H9 (cell line): ENCODE measurements around the gene HTR2B. TPM values are rescaled to one million over a fixed set of nuclear protein-coding genes. Genes with fewer than 3 reads are reported as not detected.

Experiments used
- DNase-seq: peaks from one replicate; pipeline ENCODE4 v3.0.0-alpha.2; 2017
- H2AFZ ChIP-seq: one replicate; pipeline ENCODE4 v1.6.1; 2013; ENCODE audit warnings: mild to moderate bottlenecking, low read length, control low read depth, moderate library complexity
- H2AK5ac ChIP-seq: 2 replicates; pipeline ENCODE4 v1.6.1; 2013; ENCODE audit warnings: low read length, control low read depth, mixed read lengths; ENCODE audit not compliant: insufficient read length
- H2BK120ac ChIP-seq: one replicate; pipeline ENCODE4 v1.6.1; 2013; ENCODE audit warnings: low read depth, mild to moderate bottlenecking, low read length, control low read depth, inconsistent platforms; ENCODE audit not compliant: poor library complexity, severe bottlenecking
- H2BK12ac ChIP-seq: 2 replicates; pipeline ENCODE4 v1.6.1; 2013; ENCODE audit warnings: low read length, control low read depth, mixed read lengths, low read depth; ENCODE audit not compliant: insufficient read length
- H2BK15ac ChIP-seq: 2 replicates; pipeline ENCODE4 v1.6.1; 2013; ENCODE audit warnings: low read depth, low read length, control low read depth
- H2BK20ac ChIP-seq: one replicate; pipeline ENCODE4 v1.6.1; 2013; ENCODE audit warnings: low read depth, mild to moderate bottlenecking, low read length, control low read depth, inconsistent platforms; ENCODE audit not compliant: poor library complexity, severe bottlenecking
- H2BK5ac ChIP-seq: 2 replicates; pipeline ENCODE4 v1.6.1; 2013; ENCODE audit warnings: low read length, control low read depth, mixed read lengths; ENCODE audit not compliant: insufficient read length
- H3K14ac ChIP-seq: 2 replicates; pipeline ENCODE4 v1.6.1; 2013; ENCODE audit warnings: low read length, control low read depth; ENCODE audit not compliant: insufficient read depth
- H3K18ac ChIP-seq: 2 replicates; pipeline ENCODE4 v1.6.1; 2013; ENCODE audit warnings: low read depth, mild to moderate bottlenecking, mixed read lengths, low read length, control low read depth; ENCODE audit not compliant: insufficient read length
- H3K23ac ChIP-seq: 2 replicates; pipeline ENCODE4 v1.6.1; 2013; ENCODE audit warnings: low read length, control low read depth, mixed read lengths, low read depth; ENCODE audit not compliant: insufficient read length
- H3K23me2 ChIP-seq: 2 replicates; pipeline ENCODE4 v1.6.1; 2013; ENCODE audit warnings: low read depth, mild to moderate bottlenecking, mixed read lengths, low read length, control low read depth; ENCODE audit not compliant: insufficient read length, poor library complexity, severe bottlenecking
- H3K27ac ChIP-seq: 2 replicates; pipeline ENCODE4 v1.5.1; 2013; ENCODE audit warnings: low read length, control low read depth, mixed read lengths, low read depth; ENCODE audit not compliant: insufficient read length
- H3K27me3 ChIP-seq: 2 replicates; pipeline ENCODE4 v1.6.1; 2013; ENCODE audit warnings: low read length, control low read depth, inconsistent platforms; ENCODE audit not compliant: insufficient read depth
- H3K4ac ChIP-seq: 2 replicates; pipeline ENCODE4 v1.6.1; 2013; ENCODE audit warnings: low read depth, mild to moderate bottlenecking, control low read depth, inconsistent platforms, low read length, moderate library complexity
- H3K4me1 ChIP-seq: 2 replicates; pipeline ENCODE4 v1.6.1; 2013; ENCODE audit warnings: low read length, control low read depth, inconsistent platforms; ENCODE audit not compliant: insufficient read depth
- H3K4me2 ChIP-seq: 2 replicates; pipeline ENCODE4 v1.6.1; 2013; ENCODE audit warnings: low read length, control low read depth, mixed read lengths; ENCODE audit not compliant: insufficient read length, insufficient read depth
- H3K56ac ChIP-seq: 2 replicates; pipeline ENCODE4 v1.6.1; 2013; ENCODE audit warnings: low read depth, mild to moderate bottlenecking, mixed read lengths, low read length, control low read depth; ENCODE audit not compliant: insufficient read length
- H3K79me1 ChIP-seq: 2 replicates; pipeline ENCODE4 v1.6.1; 2013; ENCODE audit warnings: low read depth, mild to moderate bottlenecking, moderate library complexity, low read length, control low read depth, inconsistent platforms; ENCODE audit not compliant: insufficient read depth, poor library complexity, severe bottlenecking
- H3K79me2 ChIP-seq: 2 replicates; pipeline ENCODE4 v1.6.1; 2013; ENCODE audit warnings: low read length, control low read depth, inconsistent platforms; ENCODE audit not compliant: insufficient read depth
- H3K9ac ChIP-seq: 2 replicates; pipeline ENCODE4 v1.6.1; 2013; ENCODE audit warnings: low read length, control low read depth, mixed read lengths; ENCODE audit not compliant: insufficient read length; ENCODE audit errors: extremely low read depth
- H3K9me3 ChIP-seq: one replicate; pipeline ENCODE4 v1.6.1; 2013; ENCODE audit warnings: low read depth, low read length, inconsistent platforms; ENCODE audit not compliant: control insufficient read depth
- H3T11ph ChIP-seq: one replicate; pipeline ENCODE4 v1.6.1; 2013; ENCODE audit warnings: mild to moderate bottlenecking, low read length, control low read depth, inconsistent platforms
- H4K20me1 ChIP-seq: one replicate; pipeline ENCODE4 v1.6.1; 2013; ENCODE audit not compliant: control insufficient read depth, insufficient read length, insufficient read depth
- H4K5ac ChIP-seq: 2 replicates; pipeline ENCODE4 v1.6.1; 2013; ENCODE audit warnings: low read depth, mild to moderate bottlenecking, mixed read lengths, low read length, control low read depth; ENCODE audit not compliant: insufficient read length
- H4K8ac ChIP-seq: replicated peaks from 2 replicates; pipeline ENCODE4 v1.6.1; 2013; ENCODE audit warnings: low read length, control low read depth, mixed read lengths, low read depth; ENCODE audit not compliant: insufficient read length
- H4K91ac ChIP-seq: 2 replicates; pipeline ENCODE4 v1.6.1; 2013; ENCODE audit warnings: low read depth, mild to moderate bottlenecking, moderate library complexity, mixed read lengths, low read length, control low read depth; ENCODE audit not compliant: insufficient read length
- H3K27ac Mint-ChIP-seq, 3 experiments: 2 replicates in 2 of 3; 3 replicates in 1 of 3; pipeline ENCODE4 v1.8.0; 2020 to 2021; ENCODE audit warnings: mixed read lengths in 3 of 3, mild to moderate bottlenecking in 1 of 3, moderate library complexity in 1 of 3
- H3K27me3 Mint-ChIP-seq: 2 replicates; pipeline ENCODE4 v1.8.0; 2021; ENCODE audit warnings: low read depth, mild to moderate bottlenecking, moderate library complexity, mixed read lengths
- H3K36me3 Mint-ChIP-seq, 3 experiments: 2 replicates in 2 of 3; 3 replicates in 1 of 3; pipeline ENCODE4 v1.8.0; 2020 to 2021; ENCODE audit warnings: low read depth in 3 of 3, mixed read lengths in 3 of 3; ENCODE audit not compliant: insufficient read depth in 1 of 3
- H3K4me1 Mint-ChIP-seq, 2 experiments: 2 replicates each; pipeline ENCODE4 v1.8.0; 2020; ENCODE audit warnings: mixed read lengths in 2 of 2
- H3K4me3 Mint-ChIP-seq, 2 experiments: 2 replicates in 1 of 2; 3 replicates in 1 of 2; pipeline ENCODE4 v1.8.0; 2020 to 2021; ENCODE audit warnings: mild to moderate bottlenecking in 2 of 2, mixed read lengths in 2 of 2, moderate library complexity in 1 of 2
- H3K9me3 Mint-ChIP-seq, 2 experiments: 2 replicates in 1 of 2; 3 replicates in 1 of 2; pipeline ENCODE4 v1.8.0; 2020; ENCODE audit warnings: mild to moderate bottlenecking in 2 of 2, mixed read lengths in 2 of 2, moderate library complexity in 1 of 2
- WGBS: extraction: QIAGEN DNeasy Blood & Tissue Kit; methylation state at CpG from one replicate; pipeline ENCODE4 v1.1.7; 2013; ENCODE audit warnings: missing lambda C conversion rate, low lambda C conversion rate, mixed read lengths; ENCODE audit not compliant: insufficient read length; ENCODE audit errors: extremely low coverage; 5-methylcytosine and 5-hydroxymethylcytosine counted together
- total RNA-seq: library from RNA; stranded (reverse); gene quantifications from 2 replicates; pipeline ENCODE4 v1.2.1, GENCODE V29; 2021
- TF ChIP-seq, protein P1 (sequence below): fragments of 200-600 bp; sonication (generic); conservative IDR thresholded peaks from 3 replicates; pipeline ENCODE4 v1.8.0; 2021; ENCODE audit warnings: antibody characterized with exemption, mild to moderate bottlenecking

Gene HTR2B
- total RNA-seq, 1 experiment from 2014 or later = not detected

GRCh38 chr2:231172025-231172424 lies 47.2 kb upstream of the HTR2B start:
- Histone ChIP-seq H2AFZ (no peak overlapping the region), H3K27ac (no peak overlapping the region), H3K23me2 (no peaks in the 10 kb centered on the region), H2BK120ac (no peak overlapping the region), H4K20me1 (no peaks in the 10 kb centered on the region), H3K27me3 (no peaks in the 10 kb centered on the region), H2BK12ac (no peak overlapping the region), H3K18ac (no peak overlapping the region), H3K56ac (no peak overlapping the region), H3K4me2 (no peak overlapping the region), H3K79me2 (no peaks in the 10 kb centered on the region), H4K8ac (no peak overlapping the region), H3K23ac (no peak overlapping the region), H3K4ac (no peak overlapping the region), H3K9ac (no peak overlapping the region), H3T11ph (no peak overlapping the region), H3K9me3 (no peaks in the 10 kb centered on the region), H2AK5ac (no peak overlapping the region), H3K14ac (no peak overlapping the region), H4K5ac (no peak overlapping the region), H2BK5ac (no peak overlapping the region), H2BK15ac (no peak overlapping the region), H4K91ac (no peak overlapping the region), H3K79me1 (no peaks in the 10 kb centered on the region), H2BK20ac (no peak overlapping the region), H3K4me1 (no peaks in the 10 kb centered on the region)
- H3K4me1 Mint-ChIP-seq = no peaks in the 10 kb centered on the region
- no peak for DNase-seq
- peaks cover 25 to 58% (median 33%) of the 10 kb centered on the region in 3 experiments; a peak in 6 of 7 replicates for H3K36me3 Mint-ChIP-seq
- H3K4me3 Mint-ChIP-seq = no peak overlapping the region
- H3K27me3 Mint-ChIP-seq = no peaks in the 10 kb centered on the region
- H3K9me3 Mint-ChIP-seq = no peaks in the 10 kb centered on the region
- H3K27ac Mint-ChIP-seq = no peak overlapping the region
- TF ChIP-seq, protein P1, sequence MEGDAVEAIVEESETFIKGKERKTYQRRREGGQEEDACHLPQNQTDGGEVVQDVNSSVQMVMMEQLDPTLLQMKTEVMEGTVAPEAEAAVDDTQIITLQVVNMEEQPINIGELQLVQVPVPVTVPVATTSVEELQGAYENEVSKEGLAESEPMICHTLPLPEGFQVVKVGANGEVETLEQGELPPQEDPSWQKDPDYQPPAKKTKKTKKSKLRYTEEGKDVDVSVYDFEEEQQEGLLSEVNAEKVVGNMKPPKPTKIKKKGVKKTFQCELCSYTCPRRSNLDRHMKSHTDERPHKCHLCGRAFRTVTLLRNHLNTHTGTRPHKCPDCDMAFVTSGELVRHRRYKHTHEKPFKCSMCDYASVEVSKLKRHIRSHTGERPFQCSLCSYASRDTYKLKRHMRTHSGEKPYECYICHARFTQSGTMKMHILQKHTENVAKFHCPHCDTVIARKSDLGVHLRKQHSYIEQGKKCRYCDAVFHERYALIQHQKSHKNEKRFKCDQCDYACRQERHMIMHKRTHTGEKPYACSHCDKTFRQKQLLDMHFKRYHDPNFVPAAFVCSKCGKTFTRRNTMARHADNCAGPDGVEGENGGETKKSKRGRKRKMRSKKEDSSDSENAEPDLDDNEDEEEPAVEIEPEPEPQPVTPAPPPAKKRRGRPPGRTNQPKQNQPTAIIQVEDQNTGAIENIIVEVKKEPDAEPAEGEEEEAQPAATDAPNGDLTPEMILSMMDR = no peak
- WGBS = no CpG with 5 or more reads among the region's 3 CpGs
